Bronchial epithelial cell (primary cell): Measurements from ENCODE around the gene CCDC80. TPM values are rescaled to one million over a fixed set of nuclear protein-coding genes. Genes with fewer than 3 reads are reported as not detected.

Source experiments
- DNase-seq: peaks from one replicate; pipeline ENCODE4 v3.0.0-alpha.2; 2010; ENCODE audit warnings: low read depth
- FAIRE-seq: peaks from 2 replicates; lab custom pipeline; 2011; peaks lifted over from hg19 to GRCh38; lab: Jason Lieb, UNC
- H3K27me3 ChIP-seq: 2 replicates; pipeline ENCODE4 v1.5.1; 2011; ENCODE audit warnings: low read length; ENCODE audit not compliant: control insufficient read depth, insufficient read depth
- H3K36me3 ChIP-seq: 2 replicates; pipeline ENCODE4 v1.5.1; 2011; ENCODE audit warnings: low read length; ENCODE audit not compliant: control insufficient read depth, insufficient read depth
- H3K4me3 ChIP-seq: 2 replicates; pipeline ENCODE4 v1.5.1; 2011; ENCODE audit warnings: mild to moderate bottlenecking, low read depth, low read length, control low read depth
- total RNA-seq: library from RNA; depleted of rRNA; stranded (reverse); fragments of >200 nt; gene quantifications from 2 replicates; pipeline ENCODE4 v1.2.1, GENCODE V29; 2014
- TF ChIP-seq, protein P1 (sequence below): IDR thresholded peaks from 2 replicates; pipeline ENCODE4 v1.5.1; 2011; ENCODE audit warnings: mild to moderate bottlenecking, moderate library complexity, low read length, control low read depth, inconsistent platforms; ENCODE audit not compliant: insufficient read depth, severe bottlenecking

The CCDC80 gene
- total RNA-seq, 1 donor from 2014 or later: 8.2 TPM

DNA sequence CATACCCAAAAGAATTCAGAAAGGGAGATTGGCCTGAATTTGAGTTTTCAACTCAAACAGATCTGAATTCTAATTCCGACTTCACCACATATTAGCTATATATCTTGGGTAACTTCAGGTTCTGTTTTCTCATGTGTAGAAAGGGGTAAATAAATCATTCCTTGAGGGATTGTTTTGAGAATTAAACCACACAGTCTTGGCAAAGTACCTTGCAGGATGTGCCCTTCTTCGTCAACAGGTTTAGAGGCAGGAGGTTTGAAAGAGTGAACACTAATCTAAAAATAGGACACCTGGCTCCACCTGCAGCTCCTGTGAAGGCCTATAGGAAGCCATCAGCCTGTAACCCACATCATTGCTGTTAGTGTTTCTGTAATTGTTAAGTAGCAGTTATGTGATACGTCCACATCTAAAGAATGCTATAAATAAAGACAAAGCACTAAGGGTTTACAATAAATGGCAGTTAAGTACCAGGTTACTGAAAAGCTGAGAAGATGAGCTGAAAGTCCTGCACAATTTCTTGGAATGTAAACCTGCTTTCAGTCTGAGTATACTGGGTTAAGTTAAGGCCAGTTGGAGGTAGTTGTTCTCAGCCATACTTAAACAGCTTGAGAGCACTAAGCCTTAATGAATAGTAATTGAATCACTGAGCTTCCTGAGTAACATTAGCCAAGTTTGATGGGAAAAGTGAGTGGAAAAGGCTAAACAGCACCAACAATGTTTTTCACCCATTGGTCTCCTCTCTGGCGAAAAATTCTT lies 6.0 kb downstream of the CCDC80 start:
- FAIRE-seq (no peak), DNase-seq (no peak)
- TF ChIP-seq, protein P1, sequence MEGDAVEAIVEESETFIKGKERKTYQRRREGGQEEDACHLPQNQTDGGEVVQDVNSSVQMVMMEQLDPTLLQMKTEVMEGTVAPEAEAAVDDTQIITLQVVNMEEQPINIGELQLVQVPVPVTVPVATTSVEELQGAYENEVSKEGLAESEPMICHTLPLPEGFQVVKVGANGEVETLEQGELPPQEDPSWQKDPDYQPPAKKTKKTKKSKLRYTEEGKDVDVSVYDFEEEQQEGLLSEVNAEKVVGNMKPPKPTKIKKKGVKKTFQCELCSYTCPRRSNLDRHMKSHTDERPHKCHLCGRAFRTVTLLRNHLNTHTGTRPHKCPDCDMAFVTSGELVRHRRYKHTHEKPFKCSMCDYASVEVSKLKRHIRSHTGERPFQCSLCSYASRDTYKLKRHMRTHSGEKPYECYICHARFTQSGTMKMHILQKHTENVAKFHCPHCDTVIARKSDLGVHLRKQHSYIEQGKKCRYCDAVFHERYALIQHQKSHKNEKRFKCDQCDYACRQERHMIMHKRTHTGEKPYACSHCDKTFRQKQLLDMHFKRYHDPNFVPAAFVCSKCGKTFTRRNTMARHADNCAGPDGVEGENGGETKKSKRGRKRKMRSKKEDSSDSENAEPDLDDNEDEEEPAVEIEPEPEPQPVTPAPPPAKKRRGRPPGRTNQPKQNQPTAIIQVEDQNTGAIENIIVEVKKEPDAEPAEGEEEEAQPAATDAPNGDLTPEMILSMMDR: no peak
- H3K27me3 ChIP-seq: no peaks in the 10 kb centered on the region
- H3K36me3 ChIP-seq: no peaks in the 10 kb centered on the region
- no peak overlapping the region for H3K4me3 ChIP-seq

DNA sequence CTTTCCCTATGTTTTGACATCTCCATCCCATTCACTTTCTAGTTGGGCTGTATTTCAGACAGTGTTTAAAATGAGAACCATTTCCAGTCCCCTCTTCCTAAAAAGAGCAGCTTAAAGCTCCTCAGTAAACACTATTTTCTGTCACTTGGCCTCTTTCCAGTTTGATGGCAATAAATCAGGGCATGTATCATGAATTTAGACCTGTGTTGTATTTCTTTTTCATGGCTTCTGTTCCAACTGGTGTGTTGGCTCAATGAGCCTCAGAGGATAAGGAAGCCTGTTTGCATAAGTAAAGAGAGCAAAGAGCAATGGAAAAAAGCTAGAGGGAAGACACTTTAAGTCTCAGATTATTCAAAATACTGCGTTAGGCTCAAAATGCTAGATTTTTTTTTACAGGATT lies 7.2 kb downstream of the CCDC80 start:
- H3K36me3 ChIP-seq: no peaks in the 10 kb centered on the region
- no peak overlapping the region for H3K4me3 ChIP-seq
- DNase-seq (no peak), FAIRE-seq (no peak)
- TF ChIP-seq, protein P1: no peak
- no peaks in the 10 kb centered on the region for H3K27me3 ChIP-seq

DNA sequence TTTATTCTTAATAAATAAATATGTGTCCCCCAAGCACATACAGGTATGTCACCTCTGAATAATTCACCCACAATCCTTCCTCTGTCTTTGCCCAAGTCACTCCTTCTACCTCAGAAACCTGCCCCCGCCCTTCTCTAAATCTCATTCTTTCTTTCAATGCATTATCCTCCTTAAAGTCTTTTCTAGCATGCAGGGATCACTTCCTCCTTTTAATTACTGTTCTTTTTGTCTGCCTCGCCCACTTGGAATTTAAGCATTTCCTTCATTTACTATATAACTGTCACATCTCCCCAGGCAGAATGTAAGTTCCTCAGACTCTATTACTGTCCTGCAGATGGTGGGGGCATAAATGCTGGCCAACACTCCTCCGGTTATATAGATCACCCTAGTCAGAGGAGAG lies 7.8 kb downstream of the CCDC80 start:
- Histone ChIP-seq H3K4me3 (no peak overlapping the region), H3K27me3 (no peaks in the 10 kb centered on the region), H3K36me3 (no peaks in the 10 kb centered on the region)
- DNase-seq (no peak), FAIRE-seq (no peak)
- TF ChIP-seq, protein P1: no peak

DNA sequence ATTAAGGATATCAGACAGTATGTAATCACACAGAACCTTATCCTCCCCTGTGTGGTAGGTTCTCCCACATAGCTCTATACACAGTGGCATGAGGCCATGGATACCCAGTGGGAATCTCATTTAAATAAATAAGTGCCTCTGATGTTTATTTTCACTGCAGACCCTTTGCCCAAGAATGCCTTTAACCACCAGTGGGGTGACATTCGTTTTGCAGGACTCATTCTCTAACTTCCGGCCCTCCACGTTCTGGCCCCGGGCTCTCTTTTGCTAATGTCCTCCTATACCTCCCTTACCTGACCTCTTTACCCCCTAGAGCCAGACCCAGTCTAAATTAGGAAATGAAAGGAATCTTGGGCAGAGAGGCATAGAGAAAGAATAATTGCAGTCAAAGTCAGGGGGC lies 8.3 kb downstream of the CCDC80 start:
- Histone ChIP-seq H3K27me3 (no peaks in the 10 kb centered on the region), H3K4me3 (no peak overlapping the region), H3K36me3 (no peaks in the 10 kb centered on the region)
- TF ChIP-seq, protein P1: no peak
- FAIRE-seq (no peak), DNase-seq (no peak)

DNA sequence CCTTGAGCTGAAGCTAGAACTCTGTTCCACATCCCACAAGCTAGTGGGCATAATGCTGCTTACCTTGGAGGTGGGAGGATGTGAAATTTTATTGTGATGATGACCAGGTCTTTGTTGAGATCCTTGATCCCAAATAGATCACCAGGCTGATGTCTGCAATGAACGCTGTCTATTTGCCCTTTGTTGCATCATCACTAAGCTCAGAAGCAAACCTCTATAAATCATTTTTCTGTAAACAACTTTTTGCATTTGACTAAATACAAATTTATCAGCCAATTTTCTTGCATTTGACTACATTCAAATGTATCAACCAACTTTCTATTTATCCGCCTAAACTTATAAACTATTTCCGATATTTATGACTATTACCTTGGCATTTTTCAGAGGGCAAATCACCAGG lies 9.7 kb downstream of the CCDC80 start:
- TF ChIP-seq, protein P1: no peak
- no peaks in the 10 kb centered on the region for H3K36me3 ChIP-seq
- no peaks in the 10 kb centered on the region for H3K27me3 ChIP-seq
- FAIRE-seq: no peak
- no peak overlapping the region for H3K4me3 ChIP-seq
- no peak for DNase-seq

DNA sequence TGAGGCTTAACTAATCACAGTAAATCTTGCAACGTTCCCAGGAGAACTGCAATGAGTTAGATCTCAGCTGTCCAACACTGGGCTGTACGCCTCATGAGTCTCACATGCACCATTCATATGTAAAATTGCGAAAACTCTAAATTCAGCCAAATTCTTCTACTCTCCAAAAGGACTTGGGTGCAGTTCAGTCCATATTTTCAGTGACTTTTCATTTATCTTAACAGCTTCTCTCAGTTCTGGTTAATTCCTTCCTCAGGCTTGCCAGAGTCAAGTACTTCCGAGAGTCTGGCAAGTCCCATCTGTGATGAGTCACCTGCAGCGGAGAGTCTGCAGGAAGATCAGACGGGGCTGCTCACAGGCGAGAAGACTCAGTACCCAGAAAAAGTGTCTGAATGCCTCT lies 11.5 kb downstream of the CCDC80 start:
- TF ChIP-seq, protein P1: no peak
- DNase-seq (peak; percentile 81), FAIRE-seq (no peak)
- Histone ChIP-seq H3K4me3 (no peak overlapping the region), H3K27me3 (no peaks in the 10 kb centered on the region), H3K36me3 (no peaks in the 10 kb centered on the region)
